Measurements from ENCODE around the gene INPP1. TPM values are rescaled to one million over a fixed set of nuclear protein-coding genes. Genes with fewer than 3 reads are reported as not detected.

INPP1 gene
- polyA plus RNA-seq, 3 donors = 12.9 to 17.2 (median 14.1) TPM

DNA sequence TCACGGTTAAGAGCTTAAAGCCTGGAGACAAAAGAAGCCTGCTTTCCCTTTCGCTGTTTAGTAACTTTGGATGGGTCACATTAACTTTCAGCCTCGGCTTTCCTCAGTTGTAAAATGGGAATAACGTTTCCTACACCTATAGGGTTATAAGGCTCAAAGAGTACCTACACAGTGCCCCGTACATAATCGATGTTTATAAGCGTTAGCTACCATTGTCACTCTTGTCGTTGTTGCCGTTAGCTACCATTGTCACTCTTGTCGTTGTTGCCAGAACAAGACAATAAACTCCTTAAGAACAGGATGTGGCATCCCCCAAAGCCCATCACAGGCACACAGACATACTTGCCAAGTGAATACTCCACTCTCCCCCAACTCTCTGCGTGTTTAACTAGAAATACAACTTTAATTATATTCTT, 63.9 kb downstream of the INPP1 start:
- DNase-seq = peak; percentile 5

GRCh38 chr2:190407662-190408537, 64.5 kb downstream of the INPP1 start, which contains the start of gene MFSD6:
Gene MFSD6 (plus strand): TSS chr2:190408355. CDS start chr2:190436030, 27,675 bp downstream.
- DNase-seq = peak; percentile 21

DNA sequence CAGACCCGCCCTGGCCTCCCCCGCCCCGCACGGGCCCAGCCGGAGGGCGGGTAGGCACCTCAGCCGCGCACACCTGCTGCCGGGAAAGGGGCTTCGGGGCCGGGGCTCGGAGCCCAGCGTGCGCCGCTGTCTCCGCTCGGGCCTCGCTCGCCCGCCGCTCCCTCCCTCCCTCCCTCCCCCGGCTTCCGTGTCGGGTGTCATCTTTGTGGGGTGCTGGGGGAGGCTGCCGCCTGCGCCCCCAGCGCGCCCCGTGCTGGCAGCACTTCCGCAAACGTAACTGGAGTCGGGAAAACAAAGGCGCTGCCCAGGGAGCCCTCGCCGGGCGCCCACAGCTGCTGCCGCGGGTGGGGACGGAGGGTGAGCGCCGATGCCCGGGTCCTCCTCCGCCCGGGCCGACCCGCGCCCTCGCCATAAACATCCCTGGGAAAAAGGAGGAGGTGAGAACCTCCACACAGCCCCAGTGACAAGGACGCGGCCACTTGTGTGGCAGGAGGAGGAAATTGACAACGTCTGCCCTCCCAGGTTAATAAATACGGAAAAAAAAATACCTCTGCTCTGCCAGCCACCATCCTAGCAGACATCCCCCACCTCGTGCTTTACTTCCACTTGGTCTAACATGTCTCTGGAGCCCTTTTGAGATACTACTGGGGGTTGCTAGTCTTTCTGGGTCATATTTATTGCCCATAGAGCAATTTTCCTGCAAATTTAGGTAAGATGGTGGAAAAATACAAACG, 65.3 kb downstream of the INPP1 start:
- peak; percentile 27 for DNase-seq

DNA sequence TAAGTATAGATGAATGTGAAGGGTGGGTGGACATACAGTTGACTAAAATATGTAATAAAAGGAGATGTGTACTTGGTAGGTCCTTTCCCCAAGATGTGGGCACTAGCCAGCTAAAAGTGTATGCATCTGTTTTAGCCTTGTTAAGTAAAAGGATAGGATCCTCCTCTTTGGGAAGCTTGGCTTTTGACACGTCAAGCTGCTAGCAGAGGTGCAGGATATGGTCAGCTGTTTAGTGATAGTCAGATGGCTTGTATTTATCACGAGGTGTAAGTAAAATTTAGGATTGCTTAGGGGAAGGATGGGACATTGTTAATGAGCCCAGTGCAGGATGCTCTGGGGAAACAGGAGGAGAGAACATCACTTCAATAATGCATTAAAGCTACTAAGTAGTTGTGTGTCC, 66.2 kb downstream of the INPP1 start:
- DNase-seq = no peak

- no peak for DNase-seq
These were observed 66.8 kb downstream of the INPP1 start for GRCh38 chr2:190410166-190410565.

DNA sequence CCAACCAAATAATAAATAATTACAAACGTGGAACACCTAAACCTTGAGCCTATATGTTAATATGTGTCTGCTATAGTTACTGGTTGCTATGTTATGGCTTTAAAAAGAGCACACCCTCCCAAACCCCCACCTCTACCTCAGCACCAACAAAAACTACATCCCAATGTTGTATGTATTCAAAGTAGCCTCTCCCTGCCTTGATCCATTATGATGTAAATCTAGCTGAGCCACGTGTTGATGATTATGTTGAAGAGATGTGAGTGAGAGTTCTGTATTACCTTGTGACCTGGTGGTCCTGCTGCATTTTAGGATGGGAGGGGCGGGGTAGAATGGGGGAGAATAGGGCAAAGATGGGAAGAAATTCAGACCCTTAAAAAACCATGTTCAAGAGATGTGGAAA, 69.6 kb downstream of the INPP1 start:
- no peak for DNase-seq

- no peak for DNase-seq
These were observed 70.0 kb downstream of the INPP1 start for GRCh38 chr2:190413421-190413820.

GRCh38 chr2:190415251-190415650, 71.9 kb downstream of the INPP1 start:
- no peak for DNase-seq

DNA sequence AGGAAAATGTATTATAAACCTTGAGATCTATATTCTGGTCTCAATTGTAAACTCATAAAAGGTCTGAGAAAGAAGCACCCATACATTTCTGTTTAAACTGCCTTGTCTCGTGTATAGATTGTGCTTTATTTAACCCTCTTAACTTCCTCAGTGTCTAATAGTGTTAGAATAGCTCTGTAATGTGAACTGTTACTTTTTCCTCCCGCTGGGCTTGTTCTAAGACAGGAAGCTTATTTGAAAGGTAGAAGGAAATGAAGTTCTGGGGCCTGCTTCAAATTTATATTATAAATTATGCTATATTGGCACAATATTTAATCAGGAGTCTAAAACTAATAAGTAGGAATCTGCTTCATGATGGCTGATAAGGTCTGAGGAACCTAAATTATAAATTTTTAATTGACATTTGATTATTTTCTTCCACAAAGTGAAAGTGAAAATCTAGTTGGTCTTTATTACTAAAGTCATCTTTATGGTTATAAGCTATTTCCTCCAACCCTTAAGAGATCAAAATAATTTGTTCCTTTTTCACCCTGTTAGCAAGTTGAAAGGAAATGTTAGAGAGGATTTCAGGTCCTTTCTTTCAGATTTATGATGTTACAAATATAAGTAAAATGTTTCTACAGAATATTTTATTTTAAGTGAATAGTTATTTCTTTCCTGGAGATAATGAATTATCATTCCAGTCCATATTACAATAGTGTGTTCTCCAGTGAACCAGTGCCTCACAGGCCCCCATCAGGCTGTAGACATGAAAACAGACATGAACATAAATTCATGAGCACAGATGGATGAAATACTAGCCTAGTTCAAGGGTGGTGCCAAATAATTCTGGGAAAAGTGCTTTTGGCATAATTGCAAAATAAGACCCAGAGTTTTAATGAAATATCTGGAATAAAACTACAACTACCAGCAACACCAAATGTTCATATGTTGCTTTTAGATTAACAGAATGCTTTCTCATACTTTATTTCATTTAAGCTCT, 72.7 kb downstream of the INPP1 start:
- no peak for DNase-seq

DNA sequence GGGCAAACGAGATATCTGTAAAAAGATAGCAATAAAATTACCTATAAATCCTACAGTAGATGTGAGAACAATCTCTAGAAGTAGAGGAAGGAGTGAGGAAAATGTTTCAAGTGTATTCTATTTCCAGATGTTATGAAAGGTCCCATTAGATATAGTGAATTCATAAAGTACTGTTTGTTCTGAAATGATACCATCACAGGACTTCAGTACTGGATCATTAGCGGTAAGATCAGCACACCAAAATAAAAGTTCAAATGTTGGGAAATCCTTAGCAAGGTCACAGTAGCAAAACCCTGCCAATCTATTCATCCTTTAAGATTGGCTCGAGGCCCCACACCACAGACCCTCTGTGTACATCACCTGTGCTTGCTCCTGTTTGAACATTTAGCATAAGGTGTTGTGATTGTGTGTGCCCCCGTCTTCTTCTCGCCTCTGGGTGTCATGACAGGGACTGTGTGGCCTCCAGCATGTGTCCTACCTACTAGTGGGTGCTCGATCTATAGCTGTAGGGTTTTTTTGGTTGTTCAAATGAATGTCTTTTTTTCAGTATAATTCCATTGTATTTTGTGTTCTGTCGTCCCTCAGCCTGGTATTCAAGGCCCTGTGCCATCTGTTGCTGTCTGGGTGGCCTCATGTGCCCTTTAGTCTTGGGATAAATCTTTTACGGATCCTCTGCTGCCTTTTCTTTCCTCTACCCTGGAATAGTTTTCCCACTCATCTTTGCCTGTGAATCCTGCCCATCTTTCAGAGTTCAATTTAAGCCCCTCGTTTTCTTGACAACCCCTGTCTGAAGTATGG, 73.9 kb downstream of the INPP1 start:
- no peak for DNase-seq

GRCh38 chr2:190418727-190419126, 75.3 kb downstream of the INPP1 start:
- DNase-seq = no peak

DNA sequence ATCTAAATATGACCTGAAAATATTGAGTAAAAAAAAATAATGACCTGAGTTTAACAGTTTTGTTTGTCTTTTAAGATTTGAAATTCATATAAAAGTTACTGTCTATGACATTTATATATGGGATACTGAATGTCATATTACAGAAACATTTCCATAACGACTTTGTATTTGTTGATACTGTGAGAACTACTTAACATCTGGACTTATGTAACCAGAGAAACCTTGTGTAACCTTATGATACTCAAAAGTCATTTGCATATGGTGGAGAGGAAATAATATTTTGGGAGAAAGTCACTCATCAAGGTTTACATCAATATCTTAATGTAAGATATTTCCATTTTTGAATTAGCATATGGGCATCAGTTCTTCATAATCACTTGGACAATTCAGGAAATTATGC, 77.4 kb downstream of the INPP1 start:
- DNase-seq = no peak

Other genes starting within 250 kb of the INPP1 start
- gene HIBCH, start 23.8 kb upstream of the INPP1 start, polyA plus RNA-seq (ENCODE audit: insufficient read length in 3 of 3) = 100 to 1,000 TPM in 1 of 3 donors, 10 to 100 TPM in 2; 66.0 to 115 (median 95.3) TPM
- gene MFSD6, start 64.8 kb downstream of the INPP1 start, polyA plus RNA-seq (ENCODE audit: insufficient read length in 3 of 3) = 10 to 100 TPM; 12.9 to 16.1 (median 13.7) TPM
- 10 to 100 TPM; 11.2 to 13.7 (median 11.8) TPM for gene NEMP2, start 191.1 kb downstream of the INPP1 start, polyA plus RNA-seq (ENCODE audit: insufficient read length in 3 of 3)

Data from renal pelvis (tissue), 4 donors.